PC-9 (cell line): Measurements from ENCODE around the gene ZDHHC17. TPM values are rescaled to one million over a fixed set of nuclear protein-coding genes. Genes with fewer than 3 reads are reported as not detected.

Experiments used
- BruUV-seq: library from RNA; stranded (reverse); fragments of 400-500 nt; replicated peaks from 2 replicates; lab custom pipeline; 2021; lab: Mats Ljungman, UMichigan
- CTCF ChIA-PET: fragments of 300-600 bp; sonication (Branson Sonifier 250); formaldehyde crosslinking; loops from one replicate; lab custom pipeline; 2022; ENCODE audit warnings: antibody characterized with exemption; lab: Charles Lee
- POLR2A ChIA-PET: fragments of 300-600 bp; sonication (Branson Sonifier 250); formaldehyde crosslinking; loops from one replicate; lab custom pipeline; 2022; ENCODE audit warnings: antibody characterized with exemption; ENCODE audit not compliant: unreplicated experiment; lab: Charles Lee
- DNase-seq, 2 experiments: peaks; one replicate each; pipeline versions ENCODE4 v3.0.0 to v3.0.0-alpha.2; 2015 to 2022; ENCODE audit warnings: mixed read lengths in 1 of 2
- H2AFZ ChIP-seq: fragments of 200-600 bp; sonication (generic); 2 replicates; pipeline ENCODE4 v1.8.1; 2017; ENCODE audit warnings: antibody characterized with exemption
- H3F3A ChIP-seq: fragments of 200-600 bp; sonication (generic); 2 replicates; pipeline ENCODE4 v1.8.1; 2017; ENCODE audit warnings: antibody characterized with exemption, mild to moderate bottlenecking, low read depth; ENCODE audit not compliant: insufficient read depth
- H3K27ac ChIP-seq: fragments of 200-600 bp; sonication (generic); 2 replicates; pipeline ENCODE4 v1.6.1; 2016; ENCODE audit warnings: mixed run types
- H3K27me3 ChIP-seq: fragments of 200-600 bp; sonication (generic); 2 replicates; pipeline ENCODE4 v1.6.1; 2016; ENCODE audit warnings: low read depth, mixed run types; ENCODE audit not compliant: insufficient read depth
- H3K36me3 ChIP-seq: fragments of 200-600 bp; sonication (generic); 2 replicates; pipeline ENCODE4 v1.6.1; 2016; ENCODE audit warnings: low read depth, mixed run types
- H3K4me1 ChIP-seq: fragments of 200-600 bp; sonication (generic); replicated peaks from 2 replicates; pipeline ENCODE4 v1.6.1; 2016; ENCODE audit warnings: mixed run types; ENCODE audit not compliant: insufficient read depth
- H3K4me2 ChIP-seq: fragments of 200-600 bp; sonication (generic); 2 replicates; pipeline ENCODE4 v1.6.1; 2017; ENCODE audit warnings: mixed run types
- H3K4me3 ChIP-seq: fragments of 200-600 bp; sonication (generic); 2 replicates; pipeline ENCODE4 v1.6.1; 2016; ENCODE audit warnings: mixed run types
- H3K79me2 ChIP-seq: fragments of 200-600 bp; sonication (generic); 2 replicates; pipeline ENCODE4 v1.6.1; 2017; ENCODE audit warnings: low read depth, mixed run types
- H3K9me2 ChIP-seq: fragments of 200-600 bp; sonication (generic); 2 replicates; pipeline ENCODE4 v1.8.1; 2017; ENCODE audit warnings: mild to moderate bottlenecking; ENCODE audit not compliant: insufficient read depth
- H3K9me3 ChIP-seq: fragments of 200-600 bp; sonication (generic); 2 replicates; pipeline ENCODE4 v1.8.1; 2016; ENCODE audit warnings: low read depth; ENCODE audit not compliant: insufficient read depth
- H4K20me1 ChIP-seq: fragments of 200-600 bp; sonication (generic); 2 replicates; pipeline ENCODE4 v1.8.1; 2017; ENCODE audit not compliant: insufficient read depth
- CTCF ChIP-seq: fragments of 200-600 bp; sonication (generic); conservative IDR thresholded peaks from 2 replicates; pipeline ENCODE4 v1.6.1; 2017; ENCODE audit warnings: mixed run types, antibody characterized with exemption, mild to moderate bottlenecking, moderate library complexity
- EZH2 ChIP-seq: fragments of 200-600 bp; sonication (generic); IDR thresholded peaks from 2 replicates; pipeline ENCODE4 v1.8.0; 2017; ENCODE audit warnings: antibody characterized with exemption, low read depth
- intact Hi-C: fragments of 100-400 bp; cut with micrococcal nuclease; formaldehyde crosslinking; loops from one replicate; pipeline ENCODE4 v1.10.0; 2022; ENCODE audit not compliant: unreplicated experiment
- total RNA-seq: library from RNA; stranded (reverse); gene quantifications from 2 replicates; pipeline ENCODE4 v1.2.3, GENCODE V29; 2021

The ZDHHC17 gene
- total RNA-seq, 1 experiment from 2014 or later: 24.7 TPM

- H3K27ac ChIP-seq: no peak overlapping the region
- H3K79me2 ChIP-seq: no peaks in the 10 kb centered on the region
- no peaks in the 10 kb centered on the region for H3K9me2 ChIP-seq
- H3K36me3 ChIP-seq: no peaks in the 10 kb centered on the region
- H3K27me3 ChIP-seq: no peaks in the 10 kb centered on the region
- POLR2A ChIA-PET: no interaction called here
- no peaks in the 10 kb centered on the region for H3K9me3 ChIP-seq
- H2AFZ ChIP-seq: no peak overlapping the region
- TF ChIP-seq CTCF (no peak), EZH2 (no peak)
- intact Hi-C loops: no loop called here
- no peaks in the 10 kb centered on the region for H4K20me1 ChIP-seq
- DNase-seq: no peak
- CTCF ChIA-PET: no interaction called here
- H3K4me1 ChIP-seq: no peaks in the 10 kb centered on the region
- no peaks in the 10 kb centered on the region for H3F3A ChIP-seq
- no peak overlapping the region for H3K4me3 ChIP-seq
- no TSS peak for BruUV-seq
- no peak overlapping the region for H3K4me2 ChIP-seq
Observed at GRCh38 chr12:76755829-76756379, 8.0 kb upstream of the ZDHHC17 start.

- intact Hi-C loops: no loop called here
- POLR2A ChIA-PET: no interaction called here
- no peak overlapping the region for H2AFZ ChIP-seq
- no peak overlapping the region for H3K4me2 ChIP-seq
- no peaks in the 10 kb centered on the region for H3K9me2 ChIP-seq
- CTCF ChIA-PET: no interaction called here
- no peaks in the 10 kb centered on the region for H3K27me3 ChIP-seq
- H3K4me1 ChIP-seq: no peaks in the 10 kb centered on the region
- no peak for DNase-seq
- H4K20me1 ChIP-seq: no peaks in the 10 kb centered on the region
- H3K27ac ChIP-seq: no peak overlapping the region
- H3K4me3 ChIP-seq: no peak overlapping the region
- no TSS peak for BruUV-seq
- no peaks in the 10 kb centered on the region for H3K9me3 ChIP-seq
- no peaks in the 10 kb centered on the region for H3K36me3 ChIP-seq
- TF ChIP-seq CTCF: no peak
- no peak for TF ChIP-seq EZH2
- H3F3A ChIP-seq: no peaks in the 10 kb centered on the region
- no peaks in the 10 kb centered on the region for H3K79me2 ChIP-seq
Observed at GRCh38 chr12:76757694-76758093, 6.2 kb upstream of the ZDHHC17 start.

GRCh38 chr12:76762601-76762980, 1.3 kb upstream of the ZDHHC17 start:
- peaks cover 32% of the 10 kb centered on the region for H3K79me2 ChIP-seq
- intact Hi-C loops: loop anchor here (5.0 kb wide), 1 partner anchor 125 kb away; no protein-coding TSS in a partner anchor
- H3K27me3 ChIP-seq: no peaks in the 10 kb centered on the region
- no peaks in the 10 kb centered on the region for H3K36me3 ChIP-seq
- 0 out of 2 replicates have a peak, but pooled peaks cover 5% of the 10 kb centered on the region for H3F3A ChIP-seq
- H3K9me2 ChIP-seq: no peaks in the 10 kb centered on the region
- H3K9me3 ChIP-seq: no peaks in the 10 kb centered on the region
- peaks cover 12% of the 10 kb centered on the region for H3K4me1 ChIP-seq
- H3K27ac ChIP-seq: no peak overlapping the region
- CTCF ChIA-PET: interaction anchor here (0.5 kb wide), 1 partner anchor 265 kb away, joined by 3 read pairs; no protein-coding TSS in a partner anchor
- DNase-seq: no peak
- H4K20me1 ChIP-seq: 0 out of 2 replicates have a peak, but pooled peaks cover 3% of the 10 kb centered on the region
- H3K4me3 ChIP-seq: no peak overlapping the region
- no TSS peak for BruUV-seq
- no peak overlapping the region for H2AFZ ChIP-seq
- no peak for TF ChIP-seq EZH2
- no peak for TF ChIP-seq CTCF
- POLR2A ChIA-PET: no interaction called here
- H3K4me2 ChIP-seq: peak overlapping the region; percentile 97; the same call in 1 of the 2 replicates
